Midbrain (tissue), 1 donor: Measurements from ENCODE around the gene AIFM2.
"Not testable (repeated sequence)": the region's sequence is repeated elsewhere in the genome, so short reads cannot be mapped to it uniquely, and the experiment has no call there.

Source experiments
- DNase-seq: peaks from one replicate; lab custom pipeline; 2025; lab: John Stamatoyannopoulos, UW

The AIFM2 gene

GRCh38 chr10:70093335-70093944, 39.2 kb downstream of the AIFM2 start:
- DNase-seq: no peak

GRCh38 chr10:70092389-70092718, 40.3 kb downstream of the AIFM2 start:
- no peak for DNase-seq

GRCh38 chr10:70090951-70091350, 41.7 kb downstream of the AIFM2 start:
- no peak for DNase-seq

GRCh38 chr10:70090013-70090412, 42.6 kb downstream of the AIFM2 start:
- DNase-seq: no peak

GRCh38 chr10:70088308-70088698, 44.3 kb downstream of the AIFM2 start:
- DNase-seq: no peak

GRCh38 chr10:70087616-70088307, 44.9 kb downstream of the AIFM2 start:
- DNase-seq: no peak

- no peak for DNase-seq
These were observed 46.5 kb downstream of the AIFM2 start for GRCh38 chr10:70085975-70086613.

- no peak for DNase-seq
These were observed 48.4 kb downstream of the AIFM2 start for GRCh38 chr10:70084189-70084588.

- DNase-seq: not testable (repeated sequence)
These were observed 51.8 kb downstream of the AIFM2 start for GRCh38 chr10:70080789-70081188.

- DNase-seq: no peak
These were observed 53.7 kb downstream of the AIFM2 start for GRCh38 chr10:70078937-70079336.

- no peak for DNase-seq
These were observed 54.3 kb downstream of the AIFM2 start for GRCh38 chr10:70078329-70078728.

- DNase-seq: no peak
These were observed 57.7 kb downstream of the AIFM2 start for GRCh38 chr10:70074971-70075370.

- DNase-seq: no peak
These were observed 58.5 kb downstream of the AIFM2 start for GRCh38 chr10:70074165-70074564.

- DNase-seq: no peak
These were observed 61.8 kb downstream of the AIFM2 start for GRCh38 chr10:70070834-70071233.

GRCh38 chr10:70069346-70069745, 63.3 kb downstream of the AIFM2 start:
- DNase-seq: no peak

GRCh38 chr10:70068925-70069324, 63.7 kb downstream of the AIFM2 start:
- DNase-seq: no peak

GRCh38 chr10:70067586-70067985, 65.0 kb downstream of the AIFM2 start:
- no peak for DNase-seq

GRCh38 chr10:70066190-70066589, 66.4 kb downstream of the AIFM2 start:
- DNase-seq: no peak

GRCh38 chr10:70064486-70064885, 68.1 kb downstream of the AIFM2 start:
- no peak for DNase-seq

GRCh38 chr10:70063418-70064098, 69.1 kb downstream of the AIFM2 start:
- DNase-seq: no peak
